Endometrium (tissue), 2 donors: ENCODE measurements around the gene DPYD.
A peak's percentile ranks its signal among the peaks of the same experiment; 100 is the strongest.

Experiments used
- FAIRE-seq: peaks from 2 replicates; lab custom pipeline; 2012; peaks lifted over from hg19 to GRCh38; lab: Jason Lieb, UNC
- donor health status: control.
- donor health status: control.

Gene DPYD

DNA sequence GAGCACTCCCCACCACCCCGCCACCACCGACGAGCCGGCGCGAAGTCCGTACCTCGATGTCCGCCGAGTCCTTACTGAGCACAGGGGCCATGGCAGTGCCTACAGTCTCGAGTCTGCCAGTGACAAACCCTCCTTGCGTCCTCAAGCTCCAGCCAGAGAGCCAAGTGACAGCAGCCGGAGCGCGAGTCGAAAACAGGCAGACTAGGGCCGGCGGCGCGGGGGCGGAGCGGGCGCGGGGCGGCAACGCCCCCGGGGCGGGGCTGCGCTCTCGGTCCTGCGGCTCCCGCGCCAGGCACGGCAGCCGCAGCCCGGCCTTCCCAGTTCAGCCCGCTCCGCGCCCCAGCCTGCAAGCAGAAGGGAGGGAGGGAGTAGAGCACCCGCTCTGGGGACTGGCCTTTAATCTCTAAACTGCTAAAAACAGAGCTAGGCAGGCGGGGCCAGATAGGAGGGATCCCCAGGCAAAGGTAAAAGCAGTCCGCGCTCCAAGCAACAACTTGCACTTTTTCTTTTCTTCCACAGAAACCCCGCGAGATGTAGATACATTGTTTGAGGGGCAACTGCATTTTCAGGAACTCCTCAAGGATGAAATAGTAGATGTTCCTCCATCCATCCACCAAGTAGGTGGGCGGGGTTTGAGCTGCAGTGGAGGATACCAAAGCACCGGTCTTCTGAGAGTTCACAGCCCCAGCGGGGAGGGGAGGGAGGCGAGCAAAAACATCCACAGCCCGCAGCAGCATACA, at the start of gene DPYD:
DPYD (minus strand) TSS at position 203 of the 740 bp plus-strand sequence; CDS start at position 91, 112 bp downstream.
- FAIRE-seq, result no peak

DNA sequence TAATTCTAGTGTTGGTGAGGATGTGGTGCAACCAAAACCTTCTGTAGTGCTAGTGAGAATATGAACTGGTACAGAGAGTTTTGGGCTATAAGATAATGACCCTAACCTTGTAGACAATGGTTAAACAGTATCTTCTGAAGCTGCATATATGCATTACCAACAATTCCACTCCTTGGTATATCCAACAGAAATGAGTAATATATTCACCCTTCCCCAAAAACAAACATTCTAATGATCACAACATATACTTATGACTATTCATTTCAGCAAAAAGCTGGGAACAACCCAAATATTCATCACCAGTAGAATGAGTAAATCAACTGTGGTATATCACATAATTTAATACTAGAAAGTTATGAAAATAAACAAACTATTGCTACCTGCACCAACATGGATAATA, 39.6 kb upstream of the DPYD start:
- FAIRE-seq, result no peak

DNA sequence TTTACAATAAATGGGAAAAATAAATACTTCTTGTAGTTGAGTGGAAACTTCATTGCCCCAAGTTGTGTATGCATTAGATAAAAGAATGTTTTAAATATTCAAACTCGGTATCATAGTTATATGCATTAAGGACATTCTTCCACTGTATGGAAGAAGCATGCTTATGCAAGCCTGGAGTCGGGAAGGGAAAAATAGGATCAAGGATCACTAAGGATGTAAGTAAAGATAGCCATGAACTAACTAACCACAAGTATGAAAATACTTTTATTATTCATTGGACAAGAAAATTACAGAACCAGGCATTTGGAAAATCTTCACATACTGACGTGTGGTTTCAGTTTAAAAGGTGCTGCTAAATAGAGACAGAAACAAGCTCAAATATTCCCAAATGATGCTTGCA, 26.9 kb upstream of the DPYD start:
- FAIRE-seq, result no peak

DNA sequence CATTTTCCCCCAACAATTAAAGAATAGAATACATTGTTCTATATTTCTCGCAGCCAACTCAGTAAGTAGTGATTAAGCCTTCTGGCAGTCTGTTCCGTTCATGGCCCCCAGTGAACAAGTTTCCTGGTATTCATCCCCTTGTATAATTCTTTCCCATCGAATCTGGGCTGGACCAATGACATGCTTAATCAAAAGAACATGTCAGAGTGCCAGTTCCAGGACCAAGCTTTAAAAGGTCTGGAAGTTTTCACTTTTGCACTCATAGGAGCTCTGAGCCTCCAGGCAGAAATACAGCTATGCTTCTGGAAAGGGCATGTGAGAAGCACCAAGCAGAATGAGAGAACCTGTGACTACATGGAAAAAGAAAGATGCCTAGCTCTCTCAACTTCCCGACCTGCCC, 22.5 kb upstream of the DPYD start:
- FAIRE-seq, result no peak

DNA sequence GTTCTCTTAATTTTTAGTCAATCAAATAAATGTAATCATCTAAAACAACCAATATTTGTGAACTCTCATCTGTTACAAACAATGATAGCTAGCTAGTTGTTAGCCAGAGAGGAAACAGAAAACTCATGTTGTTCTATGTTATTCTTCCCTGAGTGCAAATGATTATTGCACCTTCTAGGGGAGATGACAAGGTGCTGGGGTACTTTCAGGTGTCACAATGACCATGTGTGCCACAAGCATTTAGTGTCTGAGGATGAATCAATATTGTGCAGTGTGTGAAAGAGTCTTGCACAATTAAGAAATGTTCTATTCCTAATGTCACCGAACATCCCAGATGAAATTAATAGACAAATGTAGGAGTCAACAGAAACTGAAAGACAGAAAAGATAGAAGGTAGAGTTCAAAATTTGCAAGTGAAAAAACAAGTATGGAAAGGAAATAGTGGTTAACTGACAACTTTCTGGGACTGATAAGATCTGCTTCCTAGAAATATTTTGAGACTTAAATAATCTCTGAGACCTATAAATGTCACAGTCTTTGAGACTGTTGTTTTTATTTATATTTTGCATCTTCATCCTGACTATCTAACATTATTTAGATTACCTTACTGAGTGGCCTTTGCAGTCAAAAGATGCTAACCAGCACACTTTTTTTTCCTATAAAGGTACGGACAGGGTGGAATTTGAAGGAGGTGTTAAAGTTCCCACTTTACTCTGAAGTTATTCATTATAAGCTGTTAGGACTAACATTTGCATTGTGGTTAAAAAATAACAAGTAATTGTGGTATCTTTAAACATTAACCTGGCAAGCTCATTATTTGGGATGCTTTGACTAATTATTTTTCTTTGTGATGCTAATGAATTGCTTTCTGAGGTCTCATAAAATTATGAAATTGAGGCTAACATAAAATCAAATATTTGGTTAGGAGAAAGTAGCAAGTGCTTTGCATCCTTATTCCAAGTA, 21.6 kb upstream of the DPYD start:
- FAIRE-seq, result no peak

DNA sequence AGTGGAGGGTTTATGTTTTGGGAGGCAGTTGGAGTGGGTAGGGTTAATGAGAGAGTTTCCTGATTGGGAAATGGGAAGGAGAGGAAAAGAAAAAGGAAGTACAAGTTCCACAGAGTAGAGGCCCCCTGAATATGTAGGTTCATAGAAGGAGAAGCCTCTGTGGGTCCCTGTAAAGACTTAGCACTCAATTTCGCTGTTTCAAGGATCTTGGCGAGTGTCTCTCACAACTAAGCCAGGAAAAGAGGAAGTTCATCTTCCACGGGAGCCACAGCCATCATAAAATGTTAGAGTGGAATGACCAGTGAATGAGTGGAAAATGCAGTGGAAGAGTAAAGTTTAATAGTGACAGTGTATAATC, 17.4 kb upstream of the DPYD start:
- FAIRE-seq, result no peak

DNA sequence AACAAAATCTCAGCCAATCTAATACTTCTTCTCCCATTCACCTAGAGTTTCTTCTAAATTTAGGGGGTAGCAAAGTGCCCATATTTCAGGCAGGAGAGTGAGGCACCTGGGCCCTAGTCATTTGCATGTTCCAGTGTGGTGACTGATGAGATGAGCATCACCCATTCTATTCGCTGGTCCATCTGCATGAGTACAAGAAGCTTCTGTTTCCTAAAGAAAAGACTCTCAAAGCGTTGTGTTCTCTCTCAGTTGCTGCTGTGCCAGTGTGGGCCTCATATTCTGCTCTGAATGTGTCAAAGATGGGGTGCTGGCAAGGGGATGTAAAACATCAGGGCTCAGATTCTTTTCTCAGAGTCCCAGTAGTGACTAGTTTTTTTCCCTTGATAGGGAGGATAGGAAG, 16.1 kb upstream of the DPYD start:
- no peak for FAIRE-seq

DNA sequence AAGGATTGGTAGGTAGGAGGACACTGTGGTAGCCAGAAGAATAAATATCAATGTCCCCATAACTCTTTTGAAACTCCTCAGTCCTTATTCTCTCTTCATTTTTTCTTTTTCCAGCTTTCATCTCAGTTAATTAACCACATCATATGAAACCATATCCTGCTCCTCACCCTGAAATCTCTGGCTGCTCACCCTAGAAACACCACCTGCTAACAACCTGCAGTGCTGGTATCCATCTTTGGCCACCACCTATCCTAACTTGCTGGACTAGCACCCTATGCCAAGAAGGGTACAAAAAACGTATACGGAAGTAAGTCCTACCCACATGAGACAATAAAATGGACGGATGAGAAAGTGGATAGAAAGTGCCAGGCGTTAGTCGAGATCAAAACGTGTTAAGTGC, 13.7 kb upstream of the DPYD start:
- no peak for FAIRE-seq

DNA sequence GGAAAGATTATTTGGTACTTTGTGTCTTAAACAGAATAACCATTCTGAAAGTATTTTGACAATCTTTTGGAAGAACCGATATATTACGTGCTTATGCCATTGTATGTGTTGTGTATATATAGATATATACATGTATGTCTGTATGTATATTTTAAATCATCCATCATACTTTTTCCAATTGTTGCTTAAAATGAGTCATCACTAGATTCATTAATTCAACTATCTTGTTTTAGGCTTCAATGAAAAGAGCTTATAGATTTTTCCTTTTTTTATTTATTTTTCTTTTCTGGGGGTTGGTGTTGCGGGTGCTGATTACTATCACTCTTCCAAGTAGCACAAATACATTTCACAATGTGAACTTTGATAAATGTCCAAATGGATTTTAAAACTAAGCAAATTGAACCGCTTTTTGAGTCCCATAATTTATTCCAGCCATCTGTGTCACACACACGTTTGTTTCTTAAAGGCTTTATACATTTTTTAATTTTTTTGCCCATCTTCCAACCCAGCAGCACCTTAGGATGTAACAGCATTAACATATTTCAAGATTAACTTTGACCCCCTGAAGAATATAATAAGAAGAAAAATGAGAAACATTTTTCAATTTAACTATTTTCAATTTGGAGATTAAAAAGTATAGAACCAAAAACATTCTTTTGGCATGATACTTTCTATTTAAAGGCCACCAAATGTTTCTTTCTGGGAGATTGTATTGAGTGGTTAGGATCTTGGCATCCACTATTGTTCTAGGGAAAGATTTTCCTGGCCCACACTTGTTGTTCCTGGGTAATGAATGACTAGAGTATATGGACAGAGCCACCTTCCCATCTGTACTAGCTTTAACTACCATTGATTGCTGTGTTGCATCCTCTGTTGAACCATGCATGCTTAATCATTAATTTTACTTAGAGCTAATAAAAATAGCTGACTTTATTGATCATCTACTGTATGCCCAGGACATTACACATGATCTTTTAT, 9.3 kb upstream of the DPYD start:
- no peak for FAIRE-seq

DNA sequence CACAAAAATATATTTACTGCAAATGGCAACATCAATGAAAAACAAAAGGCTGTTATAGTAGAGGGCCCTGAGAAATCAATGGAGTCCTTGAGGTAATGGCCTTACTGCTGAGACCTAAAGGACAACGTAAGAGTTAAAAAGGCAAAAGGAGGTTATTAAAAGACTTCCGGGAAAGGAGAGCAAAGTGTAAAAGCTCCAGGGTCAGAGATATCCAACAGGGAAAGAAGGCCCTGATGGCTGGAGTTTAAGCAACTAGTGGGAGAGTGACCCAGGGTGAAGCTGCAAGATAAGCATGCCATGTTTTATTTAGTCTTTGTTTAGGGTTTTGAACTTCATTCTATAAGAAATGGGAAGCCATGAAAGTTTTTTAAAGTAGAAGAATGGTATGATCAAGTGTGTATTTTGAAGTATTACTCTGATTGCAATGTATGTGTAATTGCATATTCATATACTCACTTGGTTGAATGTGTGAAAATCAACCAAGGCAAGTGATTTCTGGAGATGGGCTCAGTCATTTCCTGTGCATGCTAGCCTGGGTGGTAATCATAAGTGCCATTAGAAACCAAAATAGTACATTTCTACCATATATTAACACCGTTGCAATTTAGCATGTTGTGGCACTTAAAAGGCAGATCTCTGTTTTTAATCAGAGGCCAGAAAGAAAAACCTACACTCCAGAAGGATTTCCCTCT, 5.3 kb upstream of the DPYD start:
- no peak for FAIRE-seq

DNA sequence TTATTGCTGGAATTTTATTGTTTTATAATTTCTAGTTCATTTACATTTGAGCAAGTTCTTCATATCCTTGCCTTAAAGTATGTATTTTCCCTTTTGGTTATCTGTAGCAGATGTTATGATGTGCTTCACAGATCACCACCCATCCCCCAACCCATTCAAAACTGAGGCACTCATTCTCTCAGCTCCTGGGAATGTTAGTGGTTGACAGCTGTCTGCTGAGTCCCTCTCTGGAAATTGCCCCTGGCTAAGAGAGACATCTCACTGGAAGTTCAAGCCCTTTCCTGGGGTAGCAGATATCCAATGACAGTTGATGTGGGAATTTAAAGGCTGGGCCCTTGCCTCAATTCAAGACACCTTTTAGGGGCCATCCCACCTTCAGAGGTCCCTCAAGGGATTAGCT, 4.3 kb upstream of the DPYD start:
- FAIRE-seq, result no peak

DNA sequence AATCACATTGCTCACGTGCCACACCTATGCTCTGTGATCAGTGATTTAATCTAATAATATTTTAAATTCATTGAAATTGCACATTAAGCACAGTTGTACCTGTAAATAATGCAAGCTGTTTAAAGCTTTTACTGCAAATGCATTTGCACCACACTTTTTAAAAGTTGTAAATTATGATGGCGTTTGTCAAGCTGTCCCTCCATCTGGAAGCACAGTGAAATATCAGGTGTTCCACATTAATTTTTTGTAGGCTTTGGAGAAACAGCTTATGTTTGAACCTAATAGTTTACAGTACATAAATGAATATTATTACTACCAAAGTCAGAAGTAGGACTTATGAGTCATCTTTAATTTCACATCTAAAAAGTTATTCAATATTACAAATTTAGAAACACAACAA, 3.0 kb upstream of the DPYD start:
- FAIRE-seq, result no peak

DNA sequence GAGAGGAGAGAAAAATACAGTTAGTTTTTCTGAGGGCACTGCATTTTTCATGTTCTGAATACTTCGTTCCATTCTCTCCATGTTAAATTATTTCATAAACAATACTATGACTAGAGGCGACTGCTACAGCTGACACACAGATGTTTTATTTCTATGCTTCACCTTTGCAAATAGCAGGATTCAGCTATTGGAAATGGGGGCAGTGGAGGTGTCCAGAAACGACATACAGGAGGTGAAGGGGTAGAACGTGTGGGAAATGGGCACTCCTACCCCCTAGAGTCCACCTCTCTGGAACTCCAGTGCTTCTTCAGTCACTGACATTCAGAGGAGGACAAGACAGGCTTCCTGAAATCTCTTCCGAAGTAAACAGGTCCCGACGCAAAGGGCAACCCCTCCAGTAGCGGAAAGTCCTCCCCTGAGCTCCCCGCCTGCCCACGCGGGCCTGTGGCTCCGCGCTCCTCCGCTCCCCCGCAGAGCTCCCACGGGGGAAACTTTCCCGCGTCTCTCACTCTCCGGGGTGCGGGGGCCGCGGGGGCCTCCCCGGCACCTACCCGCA, 480 bp downstream of the DPYD start:
- no peak for FAIRE-seq

DNA sequence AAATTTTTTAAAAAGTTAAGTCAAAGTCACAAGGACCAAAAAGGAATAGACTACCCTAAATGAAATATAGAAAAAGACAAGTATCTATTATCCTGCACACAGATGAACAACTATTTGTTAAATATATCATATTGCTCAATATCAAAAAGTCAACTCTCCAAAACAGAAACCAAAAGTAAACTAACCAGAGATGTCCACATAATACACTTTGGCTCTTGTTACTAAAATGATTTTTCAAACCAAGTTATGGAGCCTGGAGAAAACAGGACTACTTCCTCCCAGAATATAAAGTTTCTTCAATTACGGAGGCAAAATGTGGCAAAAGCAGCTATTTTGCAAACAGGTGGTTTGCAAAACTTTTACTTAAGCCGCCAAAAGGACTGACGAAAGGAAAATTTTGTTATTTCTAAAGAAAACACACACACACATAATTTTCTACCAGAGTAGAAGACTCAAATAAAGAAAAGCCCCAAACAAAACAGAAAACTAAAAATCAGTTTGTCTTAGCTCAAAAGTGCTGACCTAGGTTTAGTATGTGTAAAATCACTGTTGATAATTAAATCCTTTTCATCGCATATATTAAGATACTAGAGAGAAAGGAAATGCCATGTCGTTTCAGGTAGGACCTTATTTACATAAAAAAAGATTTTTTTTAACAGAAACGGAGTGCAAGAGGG, 1.1 kb downstream of the DPYD start:
- peak; percentile 70 for FAIRE-seq

DNA sequence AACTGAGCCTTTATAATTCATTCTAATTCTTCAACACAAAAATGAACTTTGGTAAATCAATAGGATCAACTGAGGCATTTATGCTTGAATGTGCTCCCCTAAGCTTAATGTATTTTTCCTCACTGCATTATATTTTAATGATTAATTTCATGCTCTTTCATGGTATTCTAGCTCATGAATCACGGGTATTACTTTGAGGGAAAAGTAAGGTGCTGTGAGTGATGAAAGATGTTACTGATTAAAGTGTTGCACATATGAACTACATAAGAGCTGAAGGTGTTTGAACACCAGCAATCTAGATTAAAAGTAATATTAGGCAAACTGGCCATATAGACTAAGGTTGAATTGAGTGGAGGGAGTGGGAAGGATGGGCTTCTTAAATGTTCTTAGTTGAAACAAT, 1.9 kb downstream of the DPYD start:
- no peak for FAIRE-seq

DNA sequence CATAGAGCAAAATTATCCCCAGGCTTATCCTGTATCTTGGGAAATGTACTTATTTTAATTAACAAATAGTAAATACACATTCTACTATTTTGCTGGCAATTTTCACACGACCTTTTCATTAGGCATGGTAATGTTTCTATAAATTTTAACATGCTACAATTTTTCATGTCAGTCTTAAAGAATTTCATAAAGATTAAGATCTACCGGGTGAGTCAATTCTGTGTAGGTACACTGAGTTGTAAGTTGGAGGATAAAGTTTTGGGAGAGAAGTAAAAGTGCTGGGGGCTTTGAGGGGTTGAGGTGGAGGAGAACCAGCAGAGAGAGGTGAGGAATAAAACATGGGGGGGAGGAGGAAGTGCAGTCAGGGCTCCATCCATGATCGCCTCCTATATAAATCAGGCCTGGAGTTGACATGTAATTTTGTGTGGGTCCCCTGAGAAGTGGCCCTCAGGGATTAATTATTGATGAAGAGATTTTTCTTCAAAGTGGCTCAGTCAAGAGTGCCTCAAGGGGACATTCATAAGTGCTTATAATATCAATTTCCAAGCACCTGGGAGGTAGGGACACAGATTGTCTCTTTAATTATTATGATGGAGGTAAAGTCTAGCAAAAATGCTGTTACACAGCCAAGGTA, 7.2 kb downstream of the DPYD start:
- FAIRE-seq, result no peak

DNA sequence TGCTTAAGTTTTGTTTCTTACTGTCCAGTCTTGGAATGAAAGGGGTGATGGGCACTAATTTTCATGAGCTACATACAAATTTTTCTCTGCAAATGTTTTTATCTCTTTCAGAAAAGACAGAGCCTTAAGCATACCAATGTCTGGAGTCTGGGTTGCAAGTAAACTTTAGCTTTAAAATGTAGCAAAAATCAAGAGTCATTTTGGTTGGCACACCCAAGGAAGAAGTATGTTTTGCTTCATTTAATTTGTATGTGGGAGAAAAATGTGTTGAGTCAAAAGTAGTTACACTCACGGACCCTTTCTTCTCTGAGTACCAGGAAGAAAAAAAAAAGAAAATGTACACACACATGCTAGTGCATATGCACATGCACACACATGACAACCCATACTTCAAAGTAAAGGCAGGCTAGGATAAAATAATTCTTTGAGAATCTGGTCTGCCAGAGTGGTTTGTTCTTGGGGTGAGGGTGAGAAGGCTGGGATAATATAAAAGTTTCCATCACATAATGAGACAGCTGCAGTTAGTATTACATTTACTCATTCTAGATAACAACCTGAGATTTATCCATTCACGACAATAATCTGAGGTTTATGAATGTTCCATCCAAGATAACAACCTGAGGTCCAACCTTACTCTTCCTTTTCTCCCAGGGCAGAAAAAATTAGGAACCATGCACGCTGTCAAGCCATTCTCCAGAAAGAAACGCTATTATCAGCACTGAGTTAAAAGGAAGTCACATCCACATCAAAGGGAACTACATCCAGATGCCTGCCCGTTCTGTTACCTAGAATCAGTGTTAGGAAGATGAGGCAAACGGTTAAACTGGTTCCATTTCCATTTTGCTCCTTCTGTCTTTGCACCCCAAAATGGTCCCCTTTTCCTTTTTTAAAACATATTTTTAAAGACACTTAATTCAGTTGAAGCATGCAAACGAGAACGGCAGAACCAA, 9.3 kb downstream of the DPYD start:
- no peak for FAIRE-seq

DNA sequence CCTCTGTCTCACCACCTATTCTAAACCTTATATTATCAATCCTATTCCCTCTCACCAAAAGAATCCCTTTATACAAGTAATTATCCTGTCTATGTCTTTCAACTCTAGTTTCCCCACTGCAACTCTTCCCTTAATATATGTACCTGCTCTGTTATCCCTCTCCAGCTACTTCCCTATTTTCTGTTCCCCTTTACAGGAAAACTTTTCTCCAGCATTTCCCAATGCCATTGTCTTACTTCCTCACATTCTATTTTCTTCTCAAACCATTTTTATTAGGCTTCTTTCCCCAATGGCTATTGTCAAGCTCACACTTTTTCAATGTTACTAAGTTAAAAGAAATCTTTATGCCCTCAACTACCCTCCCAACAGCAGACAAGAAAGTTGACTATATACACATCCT, 11.6 kb downstream of the DPYD start:
- no peak for FAIRE-seq

DNA sequence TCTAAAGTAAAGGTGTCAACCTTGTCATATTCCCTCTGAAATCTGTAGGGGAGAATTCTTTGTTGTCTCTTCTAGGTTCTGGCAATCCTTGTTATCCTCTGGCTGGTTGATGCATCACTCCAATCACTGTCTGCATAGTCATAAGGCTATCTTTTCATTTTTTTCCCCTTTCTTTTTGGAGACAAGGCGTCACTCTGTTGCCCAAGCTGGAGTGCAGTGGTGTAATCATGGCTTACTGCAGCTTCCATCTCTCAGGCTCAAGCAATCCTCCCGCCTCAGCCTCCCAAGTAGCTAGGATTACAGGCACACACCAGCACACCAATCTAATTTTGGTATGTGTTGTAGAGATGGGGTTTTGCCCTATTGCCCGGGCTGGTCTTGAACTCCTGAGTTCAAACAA, 12.9 kb downstream of the DPYD start:
- no peak for FAIRE-seq
